ENCODE results near the gene KDM3A. TPM values are rescaled to one million over a fixed set of nuclear protein-coding genes. Genes with fewer than 3 reads are reported as not detected.

The KDM3A gene
- polyA plus RNA-seq, 1 donor from 2014 or later, result 51.2 TPM

GRCh38 chr2:86522711-86523110 is 81.5 kb downstream of the KDM3A start:
- Histone ChIP-seq H3K9me3 (ENCODE audit: low read length) (no peaks in the 10 kb centered on the region), H3K27me3 (ENCODE audit: insufficient read depth, low read depth, low read length) (no peaks in the 10 kb centered on the region), H3K4me2 (ENCODE audit: low read length) (no peak overlapping the region), H3K4me3 (ENCODE audit: low read length) (no peak overlapping the region), H2AFZ (ENCODE audit: low read depth, low read length) (no peak overlapping the region), H3K9ac (ENCODE audit: low read length) (no peak overlapping the region), H4K20me1 (ENCODE audit: insufficient read depth) (no peaks in the 10 kb centered on the region), H3K27ac (ENCODE audit: low read length) (no peak overlapping the region), H3F3A (ENCODE audit: insufficient read depth, low read length, poor library complexity, severe bottlenecking) (no peaks in the 10 kb centered on the region), H3K79me2 (replicated peaks; ENCODE audit: insufficient read depth, low read length) (no peaks in the 10 kb centered on the region), H3K9me2 (ENCODE audit: insufficient read depth, low read length) (no peaks in the 10 kb centered on the region), H3K36me3 (ENCODE audit: insufficient read depth, low read length) (no peaks in the 10 kb centered on the region)
- TF ChIP-seq POLR2AphosphoS5 (IDR thresholded peaks at IDR 0.05), result no peak

- Histone ChIP-seq H3K9ac (ENCODE audit: low read length) (no peak overlapping the region), H2AFZ (ENCODE audit: low read depth, low read length) (no peak overlapping the region), H3K4me3 (ENCODE audit: low read length) (no peak overlapping the region), H3K27ac (ENCODE audit: low read length) (no peak overlapping the region), H3K9me2 (ENCODE audit: insufficient read depth, low read length) (no peaks in the 10 kb centered on the region), H4K20me1 (ENCODE audit: insufficient read depth) (no peaks in the 10 kb centered on the region), H3K4me2 (ENCODE audit: low read length) (no peak overlapping the region), H3F3A (ENCODE audit: insufficient read depth, low read length, poor library complexity, severe bottlenecking) (no peaks in the 10 kb centered on the region), H3K9me3 (ENCODE audit: low read length) (no peaks in the 10 kb centered on the region), H3K27me3 (ENCODE audit: insufficient read depth, low read depth, low read length) (no peaks in the 10 kb centered on the region), H3K79me2 (replicated peaks; ENCODE audit: insufficient read depth, low read length) (no peaks in the 10 kb centered on the region), H3K36me3 (ENCODE audit: insufficient read depth, low read length) (no peaks in the 10 kb centered on the region)
- TF ChIP-seq TAF1 (IDR thresholded peaks at IDR 0.05; ENCODE audit: low read depth) (no peak), EZH2 (IDR thresholded peaks at IDR 0.05; ENCODE audit: borderline replicate concordance, insufficient read depth, low read length, poor library complexity, severe bottlenecking) (no peak)
These were observed 82.3 kb downstream of the KDM3A start for GRCh38 chr2:86523491-86523890.

GRCh38 chr2:86525421-86526340 is 84.5 kb downstream of the KDM3A start:
- Histone ChIP-seq H3F3A (ENCODE audit: insufficient read depth, low read length, poor library complexity, severe bottlenecking) (no peaks in the 10 kb centered on the region), H3K9me2 (ENCODE audit: insufficient read depth, low read length) (no peaks in the 10 kb centered on the region), H3K9me3 (ENCODE audit: low read length) (no peaks in the 10 kb centered on the region), H3K36me3 (ENCODE audit: insufficient read depth, low read length) (no peaks in the 10 kb centered on the region), H2AFZ (ENCODE audit: low read depth, low read length) (no peak overlapping the region), H3K27ac (ENCODE audit: low read length) (no peak overlapping the region), H3K79me2 (replicated peaks; ENCODE audit: insufficient read depth, low read length) (no peaks in the 10 kb centered on the region), H3K9ac (ENCODE audit: low read length) (no peak overlapping the region), H4K20me1 (ENCODE audit: insufficient read depth) (no peaks in the 10 kb centered on the region), H3K4me2 (ENCODE audit: low read length) (no peak overlapping the region), H3K27me3 (ENCODE audit: insufficient read depth, low read depth, low read length) (no peaks in the 10 kb centered on the region), H3K4me3 (ENCODE audit: low read length) (no peak overlapping the region)
- TF ChIP-seq MXI1 (conservative IDR thresholded peaks at IDR 0.05; ENCODE audit: poor library complexity, severe bottlenecking), result no peak
- TF ChIP-seq POLR2AphosphoS5 (IDR thresholded peaks at IDR 0.05), result no peak
- no peak for TF ChIP-seq TAF1 (IDR thresholded peaks at IDR 0.05; ENCODE audit: low read depth)
- TF ChIP-seq RAD21 (conservative IDR thresholded peaks at IDR 0.05), result no peak
- TF ChIP-seq CTCF (IDR thresholded peaks at IDR 0.05; ENCODE audit: poor library complexity, severe bottlenecking), result no peak
- TF ChIP-seq EP300 (conservative IDR thresholded peaks at IDR 0.05; ENCODE audit: poor library complexity, severe bottlenecking), result no peak
- no peak for TF ChIP-seq EZH2 (IDR thresholded peaks at IDR 0.05; ENCODE audit: borderline replicate concordance, insufficient read depth, low read length, poor library complexity, severe bottlenecking)
- TF ChIP-seq REST (IDR thresholded peaks at IDR 0.05; ENCODE audit: borderline replicate concordance), result no peak
- TF ChIP-seq SMC3 (conservative IDR thresholded peaks at IDR 0.05; ENCODE audit: poor library complexity), result no peak
